Stimulated activated CD4-positive, alpha-beta T cell treated with anti-CD3 and anti-CD28 coated beads, Interleukin-12 subunit alpha, Interleukin-12 subunit beta, amount 100 ng/mL, for 24 hours (primary cell): ENCODE measurements around the gene RPH3AL.
"Not testable (repeated sequence)": the region's sequence is repeated elsewhere in the genome, so short reads cannot be mapped to it uniquely, and the experiment has no call there.

Source experiments
- DNase-seq, 2 experiments: peaks; one replicate each; pipeline ENCODE4 v3.0.0-alpha.2; 2020; ENCODE audit warnings: low read depth in 2 of 2

The RPH3AL gene

DNA sequence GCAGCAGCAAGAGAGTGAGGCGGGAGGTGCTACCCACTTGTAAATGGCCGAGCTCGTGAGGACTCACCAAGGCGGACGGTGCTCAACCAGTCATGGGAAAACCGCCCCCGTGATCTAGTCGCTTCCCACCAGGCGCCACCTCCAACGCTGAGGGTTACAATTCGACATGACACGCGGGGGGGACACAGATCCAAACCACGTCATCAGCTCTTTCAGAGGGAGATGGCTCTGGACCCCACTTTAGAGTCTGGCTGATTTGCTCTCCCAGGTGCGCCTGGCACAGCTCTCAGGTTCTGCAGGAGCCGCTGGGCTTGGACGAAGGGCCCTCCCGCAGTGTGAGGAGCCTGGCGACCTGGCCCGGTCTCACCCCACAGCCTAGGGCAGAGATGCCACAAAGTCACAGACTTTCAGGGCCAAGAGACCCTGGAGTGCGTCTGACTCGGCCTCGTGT is 150.1 kb downstream of the RPH3AL start:
- no peak for DNase-seq

DNA sequence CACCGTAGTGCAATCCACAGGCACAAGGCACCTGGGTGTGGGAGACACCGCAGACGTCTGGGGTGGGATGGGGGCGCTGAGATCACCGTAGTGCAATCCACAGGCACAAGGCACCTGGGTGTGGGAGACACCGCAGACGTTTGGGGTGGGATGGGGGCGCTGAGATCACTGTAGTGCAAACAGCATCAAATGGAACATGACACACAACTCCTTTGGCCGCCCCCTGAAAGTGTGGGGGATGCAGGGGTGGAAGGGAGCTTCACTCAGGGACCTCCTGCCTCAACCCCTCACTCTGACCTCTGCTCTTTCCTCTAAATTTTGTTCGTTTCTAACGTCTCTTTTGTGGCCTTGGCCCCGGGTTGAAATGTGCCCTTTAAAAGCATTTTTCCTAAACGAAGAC is 150.9 kb downstream of the RPH3AL start:
- DNase-seq: not testable (repeated sequence)

DNA sequence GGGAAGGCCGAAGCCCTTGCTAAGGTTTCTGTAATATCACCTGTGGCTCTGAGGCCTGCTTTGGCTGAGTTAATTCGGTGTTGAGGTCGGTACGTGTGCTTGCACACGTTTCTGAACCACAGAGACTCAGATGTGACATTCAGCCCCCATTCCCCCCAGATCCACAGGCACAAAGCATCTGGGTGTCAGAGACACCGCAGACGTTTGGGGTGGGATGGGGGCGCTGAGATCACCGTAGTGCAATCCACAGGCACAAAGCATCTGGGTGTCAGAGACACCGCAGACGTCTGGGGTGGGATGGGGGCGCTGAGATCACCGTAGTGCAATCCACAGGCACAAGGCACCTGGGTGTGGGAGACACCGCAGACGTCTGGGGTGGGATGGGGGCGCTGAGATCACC is 151.3 kb downstream of the RPH3AL start:
- DNase-seq: not testable (repeated sequence)

DNA sequence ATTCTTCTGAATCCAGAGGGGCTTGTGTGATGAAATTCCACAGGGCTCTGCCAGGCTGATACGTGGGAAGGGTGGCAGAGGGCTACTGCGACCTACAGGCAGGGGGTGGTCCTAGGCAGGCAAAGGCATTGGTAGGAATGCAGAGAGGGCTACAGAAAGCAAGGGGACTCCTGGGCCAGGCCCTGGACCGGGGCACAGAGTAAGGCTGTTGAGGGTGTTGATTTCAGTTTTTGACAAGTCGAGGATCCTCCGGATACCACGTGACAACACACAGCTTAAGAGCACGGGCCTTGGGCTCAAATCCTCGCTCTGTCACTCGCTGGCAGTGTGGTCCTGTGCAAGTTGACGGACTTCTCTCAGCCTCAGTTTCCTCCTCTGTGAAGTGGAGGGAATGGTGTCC is 152.0 kb downstream of the RPH3AL start:
- no peak for DNase-seq

DNA sequence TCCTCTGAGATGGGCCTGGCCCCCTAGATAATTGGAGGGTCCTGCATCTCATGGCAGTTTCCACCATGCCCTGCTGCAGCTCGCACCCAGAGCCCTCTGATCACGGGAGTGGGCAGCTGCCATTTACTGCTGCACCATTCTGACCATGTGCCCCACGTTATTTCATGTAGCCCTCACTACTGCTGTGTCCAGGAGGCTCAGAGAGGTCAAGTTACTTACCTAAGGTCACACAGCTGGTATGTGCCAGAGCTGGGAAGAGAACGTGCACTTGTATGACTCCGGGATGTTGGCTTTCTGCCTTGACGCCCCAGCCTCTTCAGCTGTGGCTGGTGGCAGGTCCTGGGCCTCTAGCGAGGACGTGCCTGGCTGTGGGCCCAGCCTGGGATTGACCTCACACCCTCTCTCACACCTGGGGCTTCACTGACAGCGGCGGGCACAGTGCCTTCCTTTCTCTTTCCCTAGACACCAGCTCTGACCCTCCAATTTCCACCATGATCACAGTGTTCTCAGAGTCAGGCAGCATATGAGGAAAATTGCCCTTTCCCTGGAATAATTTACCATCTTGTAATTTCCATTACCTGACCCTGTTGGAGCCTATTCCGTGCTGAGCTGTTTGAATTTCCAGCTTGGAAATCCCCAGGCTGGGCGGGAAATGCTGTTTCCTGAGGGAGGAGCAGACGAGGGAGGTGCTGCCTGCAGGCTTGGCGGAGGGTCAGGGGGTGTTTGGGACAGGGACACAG is 152.6 kb downstream of the RPH3AL start:
- DNase-seq: no peak

DNA sequence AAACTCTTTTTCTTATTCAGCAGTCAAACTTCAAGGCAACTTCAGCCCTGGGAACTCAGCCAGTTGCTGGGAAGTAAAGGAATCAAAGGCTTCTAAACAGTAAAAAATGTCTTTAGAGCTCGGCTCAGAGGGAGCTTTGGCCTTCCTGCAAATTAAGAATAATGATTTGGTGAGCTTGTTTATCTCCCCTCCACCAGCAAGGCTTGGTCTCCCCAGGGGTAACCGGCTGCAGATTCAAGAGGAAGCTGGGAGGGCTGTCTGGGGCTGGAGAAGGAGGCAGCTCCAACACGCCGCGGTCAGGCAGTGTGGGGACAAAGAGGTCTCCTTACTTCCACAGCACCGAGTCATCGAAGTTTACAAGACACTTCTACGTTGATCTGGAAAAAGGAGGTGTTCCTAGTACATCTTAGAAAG is 153.4 kb downstream of the RPH3AL start:
- DNase-seq: no peak

DNA sequence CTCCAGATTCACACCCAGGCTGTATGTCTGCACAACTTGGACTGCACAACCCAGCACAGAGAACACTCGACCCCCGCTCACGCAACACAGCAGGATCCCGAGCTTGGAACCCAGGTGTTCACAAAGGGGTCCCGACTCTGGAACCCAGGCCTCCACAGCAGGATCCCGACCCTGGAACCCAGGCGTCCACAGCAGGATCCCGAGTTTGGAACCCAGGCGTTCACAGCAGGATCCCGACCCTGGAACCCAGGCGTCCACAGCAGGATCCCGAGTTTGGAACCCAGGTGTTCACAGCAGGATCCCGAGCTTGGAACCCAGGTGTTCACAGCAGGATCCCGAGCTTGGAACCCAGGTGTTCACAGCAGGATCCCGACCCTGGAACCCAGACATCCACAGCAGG is 154.4 kb downstream of the RPH3AL start:
- DNase-seq: not testable (repeated sequence)

DNA sequence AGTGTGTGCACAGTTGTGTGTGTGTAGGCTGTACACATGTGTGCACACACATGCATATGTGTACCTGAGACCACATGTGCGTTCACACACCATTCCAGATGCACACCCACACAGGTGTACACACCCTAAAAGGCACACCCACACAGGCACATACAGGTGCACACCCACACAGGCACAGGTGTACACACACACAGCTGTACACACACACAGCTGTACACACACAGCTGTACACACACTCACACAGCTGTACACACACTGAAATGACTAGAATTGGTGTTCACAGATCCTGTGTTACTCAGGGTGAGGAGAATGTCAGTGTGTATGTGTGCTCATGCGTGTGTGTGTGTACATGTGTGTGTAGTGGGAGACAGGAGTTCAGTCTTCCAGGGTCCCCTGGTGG is 155.3 kb downstream of the RPH3AL start:
- no peak for DNase-seq

DNA sequence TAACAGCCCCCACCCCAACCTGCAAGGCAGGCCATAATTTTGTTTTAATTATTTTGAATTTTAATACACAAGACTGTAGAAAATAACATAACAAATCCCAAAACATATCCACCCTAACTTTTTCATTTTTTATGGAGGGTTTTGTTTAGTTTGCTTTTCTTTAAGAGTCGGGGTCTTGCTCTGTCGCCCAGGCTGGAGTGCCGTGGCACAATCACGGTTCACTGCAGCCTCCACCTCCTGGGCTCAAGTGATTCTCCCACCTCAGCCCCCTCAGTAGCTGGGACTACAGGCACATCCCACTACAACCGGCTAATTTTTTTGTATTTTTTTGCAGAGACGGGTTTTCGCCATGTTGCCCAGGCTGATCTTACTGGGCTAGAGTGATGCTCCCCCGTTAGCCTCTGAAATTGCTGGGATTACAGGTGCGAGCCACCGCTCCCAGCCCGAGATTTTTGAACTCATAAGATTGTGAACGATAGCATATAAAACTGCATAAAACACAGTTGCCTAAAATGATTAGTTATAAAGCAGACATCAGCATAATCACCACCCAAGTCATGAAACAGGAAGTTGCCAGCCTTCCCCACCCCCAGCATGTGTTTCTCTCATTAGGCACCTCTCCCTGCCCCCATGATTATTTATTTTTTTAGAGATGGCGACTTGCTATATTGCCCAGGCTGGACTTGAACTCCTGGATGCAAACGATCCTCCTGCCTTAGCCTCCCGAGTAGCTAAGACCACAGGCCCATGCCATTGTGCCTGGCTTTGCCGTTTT is 157.6 kb downstream of the RPH3AL start:
- no peak for DNase-seq

DNA sequence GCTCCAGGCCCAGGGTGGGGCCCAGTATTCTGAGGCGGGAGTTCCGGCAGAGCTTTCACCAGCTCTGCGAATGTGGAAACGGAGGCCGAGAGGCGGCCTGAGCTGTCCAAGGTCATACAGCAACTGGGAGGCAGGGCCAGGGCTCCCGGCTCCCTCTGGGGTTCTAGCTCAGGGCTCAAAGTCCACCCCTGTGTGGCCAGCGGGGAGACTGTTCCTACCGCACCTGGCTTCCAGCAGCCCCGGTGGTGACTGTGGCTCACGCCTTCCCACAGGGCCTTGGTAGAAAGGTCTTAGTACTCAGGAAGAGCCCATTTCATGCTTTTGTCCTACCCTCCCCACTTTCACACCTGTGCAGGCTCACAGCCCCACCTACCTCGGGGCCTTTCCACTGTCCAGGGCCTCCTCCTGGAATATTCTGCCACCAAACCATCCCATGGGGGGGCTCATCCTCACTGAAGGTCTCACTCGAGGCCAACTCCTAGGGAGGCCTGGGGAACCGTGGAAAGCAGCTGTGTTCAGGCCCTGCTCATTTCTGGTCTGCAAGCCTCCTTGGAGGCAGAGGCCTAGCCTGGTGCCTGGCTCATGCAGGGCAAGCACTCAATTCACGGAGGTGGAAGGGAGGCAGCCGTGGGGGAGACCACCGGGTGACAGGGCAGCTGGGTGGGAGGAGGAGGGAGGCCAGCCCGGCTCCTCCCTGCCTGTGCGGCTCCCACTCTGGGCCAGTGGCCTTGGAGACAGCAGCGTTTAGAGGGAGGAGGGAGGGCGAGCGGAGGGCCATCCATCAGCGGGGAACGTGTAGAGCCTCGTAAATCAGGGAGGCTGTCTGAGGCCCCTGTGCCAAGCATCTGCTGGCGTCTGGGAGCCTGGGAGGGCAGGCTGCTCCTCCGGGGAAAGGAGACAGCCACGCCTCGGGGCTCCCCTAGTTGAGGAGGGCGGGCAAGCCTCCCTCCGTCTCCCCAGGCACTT is 158.5 kb downstream of the RPH3AL start:
- DNase-seq: no peak

DNA sequence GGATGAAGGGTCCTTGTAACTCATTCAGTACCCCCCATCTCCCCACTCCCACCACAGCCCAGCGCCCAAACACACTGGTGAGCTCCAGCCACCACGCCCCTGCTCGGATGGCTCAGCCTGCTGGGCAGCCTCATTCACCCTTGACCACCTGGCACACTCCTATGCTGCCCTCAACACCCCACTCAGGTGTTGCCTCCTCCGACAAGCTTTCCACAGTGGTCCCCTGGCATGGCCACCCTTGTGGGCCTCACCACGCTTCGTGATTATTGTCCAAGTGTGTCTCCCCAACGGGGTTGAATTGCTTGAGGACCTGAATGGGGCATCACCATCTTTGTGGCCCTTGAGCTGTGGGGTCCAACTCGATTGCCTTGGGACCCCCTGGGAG is 159.2 kb downstream of the RPH3AL start:
- no peak for DNase-seq

DNA sequence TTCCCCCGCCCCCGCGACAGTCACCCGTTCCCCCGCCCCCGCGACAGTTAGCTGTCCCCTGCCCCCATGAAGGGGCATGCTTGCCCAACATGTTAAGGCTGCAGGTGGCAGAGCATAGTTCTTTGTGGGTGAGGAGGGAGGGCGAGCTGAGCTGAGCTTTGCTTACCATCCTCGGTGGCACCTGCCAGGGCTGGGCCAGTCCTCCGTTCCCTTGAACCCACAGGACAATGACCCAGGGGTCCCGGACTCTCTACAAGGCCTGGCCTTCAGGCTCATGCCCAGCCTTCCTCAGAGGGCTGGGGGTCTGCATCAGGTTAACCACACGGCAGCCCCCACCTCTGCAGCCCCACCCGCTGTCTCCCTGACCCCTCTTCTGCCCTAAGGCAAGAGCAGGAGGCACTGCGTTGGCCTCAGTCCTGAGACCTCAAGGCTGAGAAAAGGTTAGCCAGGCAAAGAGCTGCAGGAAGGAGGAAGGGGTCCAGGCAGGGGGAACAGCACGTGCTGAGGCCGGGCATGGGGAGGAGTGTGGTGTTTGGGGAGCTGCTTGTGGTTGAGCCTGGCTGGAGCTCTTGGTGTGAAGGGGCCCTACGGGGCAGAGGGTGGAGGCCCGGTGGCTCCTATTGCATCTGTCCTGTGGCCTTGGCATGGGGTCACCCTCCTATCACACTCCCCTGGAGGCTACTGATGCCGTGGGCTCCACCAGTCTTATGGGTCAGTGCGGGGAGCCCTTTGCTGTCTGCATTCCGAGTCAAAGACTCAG is 159.8 kb downstream of the RPH3AL start:
- DNase-seq: no peak

DNA sequence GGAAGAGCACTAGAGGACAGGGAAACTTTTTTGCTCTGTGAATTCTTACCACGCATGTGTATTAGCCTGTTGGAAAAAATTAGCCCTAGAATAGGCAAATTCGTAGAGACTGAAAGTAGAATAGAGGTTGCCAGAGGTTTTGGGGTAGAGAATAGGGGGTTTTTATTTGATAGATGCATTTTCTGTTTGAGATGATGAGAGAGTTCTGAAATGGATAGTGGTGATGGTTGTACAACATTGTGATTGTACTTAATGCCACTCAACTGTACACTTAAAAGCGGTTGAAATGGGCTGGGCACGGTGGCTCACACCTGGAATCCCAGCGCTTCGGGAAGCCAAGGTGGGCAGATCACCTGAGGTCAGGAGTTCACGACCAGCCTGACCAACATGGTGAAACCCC is 163.2 kb downstream of the RPH3AL start:
- DNase-seq: no peak

DNA sequence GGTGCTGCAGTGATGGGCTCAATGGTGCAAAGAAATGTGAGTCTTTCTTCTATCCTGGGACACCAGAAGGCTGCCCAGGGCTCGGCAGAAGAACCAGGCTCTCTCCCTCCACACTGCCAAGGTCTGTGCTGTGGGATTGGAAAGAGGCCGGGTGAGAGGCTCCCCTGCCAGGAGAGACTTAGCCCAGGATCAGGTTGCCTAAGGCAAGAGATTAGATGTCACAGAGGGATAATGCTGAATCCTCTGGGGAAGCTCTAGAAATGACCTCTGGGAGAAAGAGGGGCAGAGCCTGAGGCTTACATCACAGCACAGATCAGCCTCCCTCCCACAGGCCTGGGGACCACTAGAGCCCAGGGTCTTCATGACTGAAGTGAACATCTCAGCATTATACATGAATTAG is 165.5 kb downstream of the RPH3AL start:
- no peak for DNase-seq

DNA sequence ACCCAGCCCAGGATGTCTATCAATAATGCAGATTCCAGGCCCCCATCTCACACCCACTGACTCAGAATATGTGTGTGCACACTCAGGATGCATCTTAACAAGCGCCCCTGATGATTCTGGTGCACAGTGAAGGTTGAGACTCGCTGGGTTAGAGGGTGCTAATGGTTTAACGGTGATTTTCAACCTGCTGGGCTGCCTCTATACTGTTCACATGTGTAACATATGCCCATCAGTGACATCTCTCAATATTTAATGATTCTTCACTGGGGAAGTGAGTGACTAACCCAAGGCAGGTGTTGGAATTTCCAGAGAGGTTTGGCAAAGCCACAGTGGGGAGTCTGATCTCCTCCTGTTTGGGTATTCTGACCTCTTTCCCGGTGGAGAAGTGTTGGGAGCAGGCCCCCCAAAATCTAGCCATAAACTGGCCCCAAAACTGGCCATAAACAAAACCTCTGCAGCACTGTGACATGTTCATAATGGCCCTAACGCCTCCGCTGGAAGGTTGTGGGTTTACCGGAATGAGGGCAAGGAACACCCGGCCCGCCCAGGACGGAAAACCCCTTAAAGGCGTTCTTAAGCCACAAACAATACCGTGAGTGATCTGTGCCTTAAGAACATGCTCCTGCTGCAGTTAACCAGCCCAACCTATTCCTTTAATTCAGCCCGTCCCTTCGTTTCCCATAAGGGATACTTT is 167.0 kb downstream of the RPH3AL start:
- peak in 1 of 2 experiments; percentile 45 for DNase-seq

DNA sequence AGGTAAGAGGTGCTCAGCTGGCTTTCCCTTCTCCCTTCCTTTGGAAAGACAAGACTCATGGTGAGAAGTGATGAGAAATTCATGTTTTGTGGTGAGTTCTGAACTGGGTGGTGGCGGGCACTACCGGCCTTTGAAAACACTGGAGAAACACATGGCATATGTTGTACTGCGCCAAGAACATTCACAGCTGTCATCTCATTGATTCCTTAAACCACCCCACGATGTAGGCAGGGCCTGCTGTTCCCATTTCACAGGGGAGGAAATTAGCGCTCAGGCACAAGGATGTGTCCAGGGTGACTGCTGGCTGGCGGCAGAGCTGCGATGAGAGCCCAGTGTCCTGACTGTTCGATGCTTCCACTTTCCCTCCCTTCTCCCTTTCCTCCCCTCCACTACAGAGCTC is 169.6 kb downstream of the RPH3AL start:
- no peak for DNase-seq

DNA sequence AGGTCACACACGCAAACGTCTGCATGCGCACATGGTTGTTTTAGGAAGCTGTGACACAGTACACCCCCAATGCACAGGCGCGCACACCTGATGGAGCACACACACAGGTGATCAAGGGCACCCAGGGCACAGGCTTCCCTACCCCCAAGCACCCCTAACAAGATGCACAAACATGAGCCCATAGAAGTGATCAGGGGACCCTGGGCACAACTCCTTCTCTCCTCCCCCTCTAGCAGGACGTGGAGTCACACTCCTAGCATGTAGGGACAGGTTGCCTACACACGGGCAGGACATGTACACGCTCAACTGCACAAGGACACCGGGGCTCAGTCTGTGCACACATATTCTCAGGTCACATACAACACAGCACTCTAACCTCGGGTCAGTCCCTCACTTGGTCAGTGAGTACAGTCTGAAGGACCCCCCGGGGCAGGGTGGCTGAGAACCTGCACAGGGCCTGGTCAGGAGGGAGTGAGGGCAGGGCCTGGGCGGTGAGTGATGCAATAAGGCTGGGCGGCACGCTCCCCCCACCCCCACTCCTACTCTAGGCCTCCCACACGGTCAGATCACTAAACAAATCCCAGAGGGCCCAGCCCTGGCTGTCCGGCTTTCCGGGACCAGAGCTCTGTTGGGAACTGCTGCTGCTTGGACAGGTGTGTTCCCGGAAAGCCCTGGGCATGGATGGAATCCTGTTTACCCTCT is 170.4 kb downstream of the RPH3AL start:
- no peak for DNase-seq

DNA sequence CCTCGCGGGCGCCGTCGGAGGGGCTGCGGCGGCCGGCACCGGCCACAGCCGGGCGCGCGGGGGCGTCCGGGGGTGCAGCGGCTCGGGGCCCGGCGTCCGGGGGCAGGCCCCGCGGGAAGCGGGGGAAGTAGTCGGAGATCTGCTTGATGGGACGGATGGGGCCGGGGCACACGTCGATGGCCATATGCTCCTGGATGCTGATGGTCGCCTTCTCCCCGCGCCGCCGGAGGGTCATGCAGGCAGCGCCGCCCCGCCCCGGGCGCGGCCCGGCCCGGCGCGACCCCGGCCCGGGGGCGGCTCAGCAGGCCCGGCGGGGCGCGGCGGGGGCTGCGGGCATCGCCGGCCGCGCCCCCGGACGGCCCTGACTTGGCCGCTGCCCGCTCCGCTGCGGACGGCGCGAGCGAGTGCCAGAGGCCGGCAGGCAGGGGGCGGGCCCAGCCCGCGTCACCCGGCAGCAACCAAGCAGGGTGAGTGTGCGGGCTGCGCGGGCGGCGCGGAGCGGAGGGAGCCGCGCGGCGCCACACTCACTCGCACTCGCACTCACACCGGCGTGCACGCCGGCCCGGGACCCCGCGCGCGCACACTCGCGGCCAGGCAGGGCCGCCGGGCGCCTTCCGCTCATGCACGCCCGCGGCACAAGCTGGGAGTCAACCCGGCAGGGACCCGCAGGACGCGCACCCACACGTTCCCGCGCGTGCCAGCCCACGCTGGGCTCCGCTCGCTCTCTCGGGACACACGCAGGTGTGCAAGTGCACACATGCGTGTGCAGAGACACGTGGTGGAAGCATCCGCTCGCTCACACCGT is 171.2 kb downstream of the RPH3AL start, which contains the start of gene DOC2B:
DOC2B (minus strand) TSS at position 406 of the 805 bp plus-strand sequence; CDS start at position 235, 171 bp downstream.
- peak in 1 of 2 experiments; percentile 13 for DNase-seq
